ENCODE data around the gene SERTM2.

The SERTM2 gene

GRCh38 chrX:111560801-111561200 is 49.4 kb downstream of the SERTM2 start:
- DNase-seq (ENCODE audit: low spot score) = no peak

- no peak for DNase-seq (ENCODE audit: low spot score)
These were observed 50.4 kb downstream of the SERTM2 start for GRCh38 chrX:111561851-111562250.

- DNase-seq (ENCODE audit: low spot score) = no peak
These were observed 56.3 kb downstream of the SERTM2 start for GRCh38 chrX:111567542-111568255.

GRCh38 chrX:111568354-111568753 is 56.9 kb downstream of the SERTM2 start:
- DNase-seq (ENCODE audit: low spot score) = no peak

GRCh38 chrX:111568817-111569216 is 57.4 kb downstream of the SERTM2 start:
- DNase-seq (ENCODE audit: low spot score) = no peak

Data from CD4-positive, alpha-beta T cell treated with Interleukin-15 for 4 hours (primary cell).